GM19238 (cell line): ENCODE measurements around the gene COG8.
"Not testable (repeated sequence)": the region's sequence is repeated elsewhere in the genome, so short reads cannot be mapped to it uniquely, and the experiment has no call there.

Source experiments
- DNase-seq: peaks from one replicate; pipeline ENCODE4 v3.0.0; 2011; ENCODE audit warnings: low spot score; ENCODE audit not compliant: insufficient read length

The COG8 gene

GRCh38 chr16:69319826-69320739, 19.3 kb downstream of the COG8 start:
- DNase-seq: no peak

DNA sequence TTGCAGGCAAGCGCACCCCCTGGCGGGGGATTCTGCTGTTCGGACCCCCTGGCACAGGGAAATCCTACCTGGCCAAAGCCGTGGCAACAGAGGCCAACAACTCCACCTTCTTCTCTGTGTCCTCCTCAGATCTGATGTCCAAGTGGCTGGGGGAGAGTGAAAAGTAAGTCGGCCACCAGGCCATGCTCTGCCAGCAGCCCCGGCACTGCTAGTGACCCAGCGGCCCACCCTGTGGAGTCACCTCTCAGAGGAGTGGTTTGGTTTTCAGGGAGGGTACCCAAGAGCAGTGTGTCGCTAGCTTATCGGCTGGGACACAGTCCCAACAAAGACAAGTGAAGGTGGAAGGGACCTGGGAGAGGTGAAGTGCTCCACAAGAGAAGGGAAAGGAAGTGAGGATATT, 20.0 kb downstream of the COG8 start:
- DNase-seq: no peak

DNA sequence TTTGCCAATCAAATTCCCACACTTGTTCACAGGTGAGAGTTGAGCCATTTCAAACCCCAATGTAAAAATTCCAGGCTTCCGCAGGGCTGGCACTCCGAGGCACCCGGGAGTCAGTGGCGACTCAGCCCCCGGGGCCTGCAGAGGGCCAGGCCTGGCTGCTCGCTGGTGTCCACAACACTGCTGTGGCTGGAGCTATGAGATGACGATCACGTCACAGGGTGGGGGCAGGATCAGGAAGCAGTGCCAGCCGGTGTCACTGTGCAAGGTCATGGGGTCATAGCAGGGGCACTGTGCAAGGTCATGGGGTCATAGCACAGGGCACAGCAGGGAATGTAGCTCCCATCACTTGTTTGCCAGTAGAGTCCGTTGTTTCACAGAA, 20.5 kb downstream of the COG8 start:
- no peak for DNase-seq

DNA sequence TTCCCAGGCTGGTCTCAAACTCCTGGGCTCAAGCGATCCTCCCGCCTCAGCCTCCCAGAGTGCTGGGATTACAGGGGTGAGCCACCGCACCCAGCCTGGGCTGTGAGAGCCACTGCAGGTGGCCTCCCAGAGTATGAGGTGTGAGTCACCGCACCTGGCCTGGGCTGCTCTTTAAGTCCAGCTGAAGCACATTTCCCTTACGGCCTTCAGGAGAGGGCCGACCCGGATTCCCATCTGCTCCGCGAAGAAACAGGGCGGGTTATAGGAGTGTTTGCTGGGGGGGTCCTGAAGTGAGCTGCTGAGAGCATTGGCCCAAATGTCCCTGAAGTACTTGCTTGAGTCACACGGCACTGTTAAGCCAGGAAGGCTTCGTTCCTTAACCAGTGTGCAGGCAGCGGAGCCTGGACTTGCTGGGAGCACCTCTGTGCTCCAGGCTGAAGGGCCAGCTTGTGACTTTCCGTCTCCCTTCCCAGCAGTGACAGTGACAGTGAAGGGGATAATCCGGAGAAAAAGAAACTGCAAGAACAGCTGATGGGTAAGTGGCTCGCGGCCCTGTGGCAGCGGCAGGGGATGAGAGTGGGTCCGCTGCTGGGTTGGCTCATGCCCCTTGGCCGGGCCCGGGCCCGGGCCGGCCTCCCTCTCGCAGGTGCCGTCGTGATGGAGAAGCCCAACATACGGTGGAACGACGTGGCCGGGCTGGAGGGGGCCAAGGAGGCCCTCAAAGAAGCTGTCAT, 21.0 kb downstream of the COG8 start:
- no peak for DNase-seq

DNA sequence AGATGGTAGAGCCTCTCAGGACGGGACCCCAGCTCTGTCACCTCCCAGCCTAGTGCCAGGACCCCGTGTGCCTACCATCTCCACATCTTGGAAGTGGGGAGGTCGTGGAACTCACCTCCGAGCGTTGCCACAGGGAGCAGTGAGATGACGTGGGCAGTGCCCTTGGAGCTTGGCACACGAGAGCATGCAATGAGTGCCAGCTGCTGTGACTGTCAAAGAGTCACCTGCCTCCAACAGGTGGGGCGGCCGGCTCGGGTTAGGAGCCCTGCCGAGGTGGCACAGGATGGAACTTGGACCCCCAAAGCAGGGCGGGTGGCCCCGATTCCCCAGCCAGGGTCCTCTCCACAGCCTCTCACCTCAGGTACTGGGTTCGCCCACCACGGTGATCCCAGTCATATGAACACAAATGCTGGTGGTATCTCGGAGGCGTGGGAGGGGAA, 22.7 kb downstream of the COG8 start:
- DNase-seq: no peak

GRCh38 chr16:69315486-69316311, 23.7 kb downstream of the COG8 start:
- no peak for DNase-seq

- DNase-seq: no peak
Observed at GRCh38 chr16:69314534-69314933, 24.8 kb downstream of the COG8 start.

- DNase-seq: no peak
Observed at GRCh38 chr16:69313469-69313868, 25.9 kb downstream of the COG8 start.

DNA sequence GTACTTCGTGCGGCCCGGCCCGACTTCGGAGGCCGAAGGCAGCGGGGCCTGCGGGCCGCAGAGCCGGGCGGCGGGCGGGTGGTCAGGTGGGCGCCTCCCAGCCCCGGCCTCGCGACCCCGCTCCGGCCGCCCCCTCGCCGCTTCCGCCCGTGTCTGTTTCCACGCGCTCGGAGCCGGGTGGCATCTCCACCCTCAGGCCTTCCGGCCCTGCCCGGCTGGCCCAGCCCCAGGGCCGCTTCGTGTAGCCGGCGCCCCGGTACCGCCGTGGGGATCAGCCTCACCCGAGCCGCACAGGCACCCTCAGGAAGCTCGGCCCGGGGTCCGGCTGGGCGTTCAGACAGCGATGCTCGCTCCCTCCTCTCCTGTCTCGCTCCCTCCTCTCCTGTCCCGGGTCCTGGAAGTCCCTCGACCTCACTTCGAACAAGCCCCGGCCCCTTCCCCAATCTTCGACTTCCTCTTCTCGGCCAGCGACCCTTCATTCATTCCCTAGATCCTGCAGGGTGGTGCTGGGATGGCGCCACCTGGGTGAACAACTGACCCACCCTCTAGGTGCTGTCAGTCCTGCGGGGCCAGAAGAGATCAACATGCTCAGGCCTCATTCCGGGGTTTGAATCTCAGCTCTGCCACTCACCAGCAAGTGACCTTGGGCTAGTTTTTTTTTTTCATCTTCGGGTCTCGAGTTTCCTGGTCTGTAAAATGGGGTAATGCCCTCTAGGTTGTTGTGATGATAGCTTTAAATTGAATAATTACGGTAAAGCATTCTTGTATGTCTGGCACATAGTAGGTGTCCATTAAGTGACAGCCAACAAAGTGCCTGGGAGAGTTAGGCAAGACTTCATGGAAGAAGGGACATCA, 27.6 kb downstream of the COG8 start:
- DNase-seq: peak; percentile 63

GRCh38 chr16:69310653-69311532, 28.5 kb downstream of the COG8 start, which contains the start of gene VPS4A:
VPS4A (plus strand) TSS chr16:69311350; CDS start chr16:69311512, 162 bp downstream.
- DNase-seq: peak; percentile 98

- DNase-seq: no peak
Observed at GRCh38 chr16:69309316-69309715, 30.0 kb downstream of the COG8 start.

DNA sequence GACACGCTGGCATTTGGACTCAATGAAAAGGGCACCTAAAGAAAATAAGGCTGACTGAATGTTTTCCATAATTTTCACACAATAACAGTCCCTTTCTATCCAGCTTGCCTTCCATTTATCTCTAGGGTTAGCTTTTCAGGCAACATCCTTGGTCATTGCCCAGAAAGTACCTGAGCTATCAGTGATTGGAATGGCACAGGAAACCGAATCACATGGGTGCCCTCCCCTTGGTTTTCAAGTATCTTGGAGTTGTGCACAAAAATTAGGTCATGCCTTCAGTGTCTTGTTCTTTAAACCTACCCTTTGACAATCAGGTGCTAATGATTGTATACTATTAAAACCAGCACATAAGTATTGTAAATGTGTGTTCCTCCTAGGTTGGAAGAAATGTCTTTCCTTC, 31.5 kb downstream of the COG8 start:
- no peak for DNase-seq

- no peak for DNase-seq
Observed at GRCh38 chr16:69307091-69307490, 32.3 kb downstream of the COG8 start.

DNA sequence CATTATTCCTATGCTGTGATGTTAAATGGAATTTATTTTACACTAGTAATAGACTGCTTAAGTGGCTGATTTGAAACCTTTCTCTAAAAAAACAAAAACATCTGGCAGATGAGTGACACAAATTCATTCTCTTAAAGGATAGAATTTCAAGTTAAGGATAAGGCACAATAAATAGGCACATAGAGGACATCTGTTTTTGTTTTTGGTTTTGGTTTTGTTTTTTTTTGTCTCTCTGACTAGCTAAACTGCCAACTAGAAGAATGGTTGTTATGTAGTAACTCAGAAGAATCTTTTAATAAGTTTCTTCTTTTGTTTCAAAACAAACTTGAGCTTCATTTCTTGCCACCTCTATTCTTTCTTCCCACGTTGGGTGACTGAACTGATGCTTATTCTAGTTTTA, 33.3 kb downstream of the COG8 start:
- no peak for DNase-seq

- DNase-seq: no peak
Observed at GRCh38 chr16:69302301-69302700, 37.1 kb downstream of the COG8 start.

- DNase-seq: no peak
Observed at GRCh38 chr16:69301861-69302260, 37.5 kb downstream of the COG8 start.

GRCh38 chr16:69301187-69301586, 38.2 kb downstream of the COG8 start:
- DNase-seq: no peak

DNA sequence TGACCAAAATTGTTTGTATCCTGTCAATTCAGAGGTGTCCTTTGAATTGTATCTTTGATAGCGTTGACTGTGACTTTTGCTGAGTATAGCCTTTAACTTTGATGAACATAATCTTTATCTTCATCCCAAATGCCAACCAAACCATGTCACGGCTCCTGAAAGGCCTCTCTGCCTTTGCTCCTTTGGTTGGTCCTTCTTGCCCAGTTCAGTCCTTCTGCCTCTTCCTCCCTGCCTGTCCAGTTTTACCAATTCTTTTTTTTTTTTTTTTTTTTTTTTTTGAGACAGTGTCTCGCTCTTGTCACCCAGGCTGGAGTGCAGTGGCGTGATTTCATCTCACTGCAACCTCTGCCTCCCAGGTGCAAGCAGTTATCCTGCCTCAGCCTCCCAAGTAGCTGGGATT, 41.1 kb downstream of the COG8 start:
- DNase-seq: no peak

GRCh38 chr16:69296771-69297170, 42.6 kb downstream of the COG8 start:
- not testable (repeated sequence) for DNase-seq

- no peak for DNase-seq
Observed at GRCh38 chr16:69294051-69294450, 45.3 kb downstream of the COG8 start.
